Renal cortex interstitium (tissue), 11 donors: ENCODE results near the gene CLCF1. TPM values are rescaled to one million over a fixed set of nuclear protein-coding genes. Genes with fewer than 3 reads are reported as not detected.
A peak's percentile ranks its signal among the peaks of the same experiment; 100 is the strongest.
"Not testable (repeated sequence)": the region's sequence is repeated elsewhere in the genome, so short reads cannot be mapped to it uniquely, and the experiment has no call there.

Experiments used
- DNase-seq, 11 donors: peaks; one replicate each; pipeline ENCODE4 v3.0.0-alpha.2; 2013; ENCODE audit warnings: low read depth in 9 of 11, low spot score in 4 of 11; ENCODE audit errors: extremely low read depth in 1 of 11
- polyA plus RNA-seq, 3 donors: library from polyadenylated mRNA; unstranded; fragments of 120-200 nt; gene quantifications; one replicate each; pipeline ENCODE4 v1.2.1, GENCODE V29; 2013; ENCODE audit not compliant: insufficient read length in 3 of 3

CLCF1 gene
- polyA plus RNA-seq, 3 donors = 4.3 to 8.0 (median 5.9) TPM

GRCh38 chr11:67351275-67352005 is 22.0 kb downstream of the CLCF1 start:
- peak in 1 of 11 donors; percentile 69 for DNase-seq

GRCh38 chr11:67349928-67350465 is 23.4 kb downstream of the CLCF1 start:
- DNase-seq = no peak

GRCh38 chr11:67349457-67349856 is 23.9 kb downstream of the CLCF1 start:
- DNase-seq = no peak

GRCh38 chr11:67349036-67349435 is 24.4 kb downstream of the CLCF1 start:
- no peak for DNase-seq

- DNase-seq = no peak
These were observed 25.2 kb downstream of the CLCF1 start for GRCh38 chr11:67347964-67348749.

- DNase-seq = no peak
These were observed 27.2 kb downstream of the CLCF1 start for GRCh38 chr11:67345920-67346819.

GRCh38 chr11:67345247-67345919 is 28.0 kb downstream of the CLCF1 start:
- DNase-seq = no peak

GRCh38 chr11:67344264-67344663 is 29.1 kb downstream of the CLCF1 start:
- DNase-seq = no peak

GRCh38 chr11:67337257-67337656 is 36.1 kb downstream of the CLCF1 start:
- no peak for DNase-seq

- DNase-seq = no peak
These were observed 41.2 kb downstream of the CLCF1 start for GRCh38 chr11:67332081-67332691.

- no peak for DNase-seq
These were observed 49.9 kb downstream of the CLCF1 start for GRCh38 chr11:67323526-67323925.

- no peak for DNase-seq
These were observed 51.3 kb downstream of the CLCF1 start for GRCh38 chr11:67322049-67322448.

- DNase-seq = no peak
These were observed 52.0 kb downstream of the CLCF1 start for GRCh38 chr11:67321313-67321871.

- no peak for DNase-seq
These were observed 52.7 kb downstream of the CLCF1 start for GRCh38 chr11:67320691-67321090.

- no peak for DNase-seq
These were observed 53.4 kb downstream of the CLCF1 start for GRCh38 chr11:67320011-67320410.

- DNase-seq = not testable (repeated sequence)
These were observed 54.5 kb downstream of the CLCF1 start for GRCh38 chr11:67318876-67319275.

- no peak for DNase-seq
These were observed 55.4 kb downstream of the CLCF1 start for GRCh38 chr11:67317888-67318555.
